Measurements from ENCODE around the gene SF3B5. TPM values are rescaled to one million over a fixed set of nuclear protein-coding genes. Genes with fewer than 3 reads are reported as not detected.
"Not testable (repeated sequence)": the region's sequence is repeated elsewhere in the genome, so short reads cannot be mapped to it uniquely, and the experiment has no call there.

SF3B5 gene
- 161 TPM for polyA plus RNA-seq (2012; ENCODE audit: missing spikeins)

- DNase-seq (ENCODE audit: insufficient read length) = peak; percentile 69
- peak; percentile 99 for FAIRE-seq
- TF ChIP-seq POLR2A (IDR thresholded peaks at IDR 0.05; ENCODE audit: low read depth, low read length) (peak; percentile 98), TAF1 (IDR thresholded peaks at IDR 0.05; ENCODE audit: borderline replicate concordance, low read depth, low read length) (peak; percentile 99), POLR2AphosphoS5 (IDR thresholded peaks at IDR 0.05; ENCODE audit: low read depth, low read length) (peak; percentile 98)
Observed at GRCh38 chr6:144095134-144096002, at the start of gene SF3B5. Gene SF3B5, minus strand, starts transcription at chr6:144095573. Its CDS starts 76 bp downstream, at chr6:144095497.

GRCh38 chr6:144144996-144145395 lies 49.6 kb upstream of the SF3B5 start:
- FAIRE-seq (no peak), DNase-seq (ENCODE audit: insufficient read length) (no peak)
- TF ChIP-seq POLR2AphosphoS5 (IDR thresholded peaks at IDR 0.05; ENCODE audit: low read depth, low read length) (no peak), POLR2A (IDR thresholded peaks at IDR 0.05; ENCODE audit: low read depth, low read length) (no peak), TAF1 (IDR thresholded peaks at IDR 0.05; ENCODE audit: borderline replicate concordance, low read depth, low read length) (no peak)

- no peak for TF ChIP-seq POLR2A (IDR thresholded peaks at IDR 0.05; ENCODE audit: low read depth, low read length)
- no peak for TF ChIP-seq TAF1 (IDR thresholded peaks at IDR 0.05; ENCODE audit: borderline replicate concordance, low read depth, low read length)
- TF ChIP-seq POLR2AphosphoS5 (IDR thresholded peaks at IDR 0.05; ENCODE audit: low read depth, low read length) = no peak
- DNase-seq (ENCODE audit: insufficient read length) = no peak
- FAIRE-seq = no peak
Observed at GRCh38 chr6:144143878-144144277, 48.5 kb upstream of the SF3B5 start.

- FAIRE-seq (no peak), DNase-seq (ENCODE audit: insufficient read length) (no peak)
- TF ChIP-seq POLR2A (IDR thresholded peaks at IDR 0.05; ENCODE audit: low read depth, low read length) (no peak), TAF1 (IDR thresholded peaks at IDR 0.05; ENCODE audit: borderline replicate concordance, low read depth, low read length) (no peak), POLR2AphosphoS5 (IDR thresholded peaks at IDR 0.05; ENCODE audit: low read depth, low read length) (no peak)
Observed at GRCh38 chr6:144143106-144143505, 47.7 kb upstream of the SF3B5 start.

- no peak for TF ChIP-seq POLR2AphosphoS5 (IDR thresholded peaks at IDR 0.05; ENCODE audit: low read depth, low read length)
- no peak for TF ChIP-seq POLR2A (IDR thresholded peaks at IDR 0.05; ENCODE audit: low read depth, low read length)
- no peak for TF ChIP-seq TAF1 (IDR thresholded peaks at IDR 0.05; ENCODE audit: borderline replicate concordance, low read depth, low read length)
- DNase-seq (ENCODE audit: insufficient read length) (no peak), FAIRE-seq (no peak)
Observed at GRCh38 chr6:144141470-144141869, 46.1 kb upstream of the SF3B5 start.

GRCh38 chr6:144140867-144141266 lies 45.5 kb upstream of the SF3B5 start:
- FAIRE-seq = no peak
- no peak for TF ChIP-seq POLR2AphosphoS5 (IDR thresholded peaks at IDR 0.05; ENCODE audit: low read depth, low read length)
- TF ChIP-seq TAF1 (IDR thresholded peaks at IDR 0.05; ENCODE audit: borderline replicate concordance, low read depth, low read length) = no peak
- no peak for TF ChIP-seq POLR2A (IDR thresholded peaks at IDR 0.05; ENCODE audit: low read depth, low read length)
- DNase-seq (ENCODE audit: insufficient read length) = no peak

DNA sequence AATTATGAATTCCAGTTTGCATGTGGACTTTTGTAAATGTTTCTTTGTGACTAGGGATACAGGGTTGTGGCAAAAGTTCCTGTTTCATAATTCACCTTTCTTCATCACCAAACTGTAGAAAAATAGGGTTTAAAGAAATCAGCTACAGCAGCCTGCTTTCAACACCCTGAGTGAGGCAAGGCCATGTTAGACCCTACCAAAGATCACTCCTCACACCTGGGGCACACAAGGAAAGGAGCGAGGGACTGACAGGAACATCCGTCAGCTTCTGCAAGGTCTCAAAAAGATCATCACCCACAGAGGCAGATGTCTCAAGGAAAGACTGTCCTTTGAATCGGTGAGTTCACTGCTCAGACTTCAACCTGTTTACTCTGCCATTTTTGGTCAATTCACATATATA lies 44.4 kb upstream of the SF3B5 start:
- TF ChIP-seq POLR2AphosphoS5 (IDR thresholded peaks at IDR 0.05; ENCODE audit: low read depth, low read length) (no peak), POLR2A (IDR thresholded peaks at IDR 0.05; ENCODE audit: low read depth, low read length) (no peak), TAF1 (IDR thresholded peaks at IDR 0.05; ENCODE audit: borderline replicate concordance, low read depth, low read length) (no peak)
- no peak for DNase-seq (ENCODE audit: insufficient read length)
- peak; percentile 83 for FAIRE-seq

GRCh38 chr6:144138542-144138941 lies 43.2 kb upstream of the SF3B5 start:
- no peak for TF ChIP-seq POLR2AphosphoS5 (IDR thresholded peaks at IDR 0.05; ENCODE audit: low read depth, low read length)
- no peak for TF ChIP-seq POLR2A (IDR thresholded peaks at IDR 0.05; ENCODE audit: low read depth, low read length)
- no peak for TF ChIP-seq TAF1 (IDR thresholded peaks at IDR 0.05; ENCODE audit: borderline replicate concordance, low read depth, low read length)
- no peak for FAIRE-seq
- no peak for DNase-seq (ENCODE audit: insufficient read length)

- no peak for DNase-seq (ENCODE audit: insufficient read length)
- no peak for FAIRE-seq
- TF ChIP-seq POLR2A (IDR thresholded peaks at IDR 0.05; ENCODE audit: low read depth, low read length) (no peak), POLR2AphosphoS5 (IDR thresholded peaks at IDR 0.05; ENCODE audit: low read depth, low read length) (no peak), TAF1 (IDR thresholded peaks at IDR 0.05; ENCODE audit: borderline replicate concordance, low read depth, low read length) (no peak)
Observed at GRCh38 chr6:144134737-144135136, 39.4 kb upstream of the SF3B5 start.

- FAIRE-seq (no peak), DNase-seq (ENCODE audit: insufficient read length) (no peak)
- TF ChIP-seq POLR2AphosphoS5 (IDR thresholded peaks at IDR 0.05; ENCODE audit: low read depth, low read length) (no peak), POLR2A (IDR thresholded peaks at IDR 0.05; ENCODE audit: low read depth, low read length) (no peak), TAF1 (IDR thresholded peaks at IDR 0.05; ENCODE audit: borderline replicate concordance, low read depth, low read length) (no peak)
Observed at GRCh38 chr6:144134176-144134575, 38.8 kb upstream of the SF3B5 start.

- TF ChIP-seq POLR2A (IDR thresholded peaks at IDR 0.05; ENCODE audit: low read depth, low read length) = no peak
- TF ChIP-seq TAF1 (IDR thresholded peaks at IDR 0.05; ENCODE audit: borderline replicate concordance, low read depth, low read length) = no peak
- TF ChIP-seq POLR2AphosphoS5 (IDR thresholded peaks at IDR 0.05; ENCODE audit: low read depth, low read length) = no peak
- FAIRE-seq = no peak
- DNase-seq (ENCODE audit: insufficient read length) = no peak
Observed at GRCh38 chr6:144133225-144133821, 38.0 kb upstream of the SF3B5 start.

DNA sequence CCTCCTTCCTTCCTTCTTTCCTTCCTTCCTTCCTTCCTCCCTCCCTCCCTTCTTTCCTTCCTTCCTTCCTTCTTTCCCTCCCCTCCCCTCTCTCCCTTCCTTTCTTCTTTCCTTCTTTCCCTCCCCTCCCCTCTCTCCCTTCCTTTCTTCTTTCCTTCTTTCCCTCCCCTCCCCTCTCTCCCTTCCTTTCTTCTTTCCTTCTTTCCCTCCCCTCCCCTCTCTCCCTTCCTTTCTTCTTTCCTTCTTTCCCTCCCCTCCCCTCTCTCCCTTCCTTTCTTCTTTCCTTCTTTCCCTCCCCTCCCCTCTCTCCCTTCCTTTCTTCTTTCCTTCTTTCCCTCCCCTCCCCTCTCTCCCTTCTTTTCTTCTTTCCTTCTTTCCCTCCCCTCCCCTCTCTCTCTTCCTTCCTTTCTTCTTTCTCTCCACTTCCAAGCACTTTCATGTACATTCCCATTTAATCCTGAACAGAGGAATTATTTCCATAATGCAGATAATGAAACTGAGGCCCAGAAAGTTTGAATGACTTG lies 36.9 kb upstream of the SF3B5 start:
- FAIRE-seq; DNase-seq (ENCODE audit: insufficient read length): not testable (repeated sequence)

Measured in GM12892 (cell line).